ENCODE results near the gene LRRC71. TPM values are rescaled to one million over a fixed set of nuclear protein-coding genes. Genes with fewer than 3 reads are reported as not detected.
"Not testable (repeated sequence)": the region's sequence is repeated elsewhere in the genome, so short reads cannot be mapped to it uniquely, and the experiment has no call there.

Gene LRRC71
- total RNA-seq, 1 donor from 2014 or later = not detected

- DNase-seq (ENCODE audit: low read depth, low spot score) = no peak
- Mint-ChIP-seq H3K27me3 (ENCODE audit: low read depth) (peaks cover 99% of the 10 kb centered on the region), H3K4me3 (peak overlapping the region; percentile 25), H3K9me3 (no peaks in the 10 kb centered on the region), H3K27ac (ENCODE audit: unreplicated experiment) (no peak overlapping the region), H3K36me3 (ENCODE audit: low read depth) (peaks cover 2% of the 10 kb centered on the region), H3K4me1 (peaks cover 17% of the 10 kb centered on the region)
- no peak for TF ChIP-seq CTCF (conservative IDR thresholded peaks at IDR 0.05)
Measured at GRCh38 chr1:156923670-156924477, 3.4 kb downstream of the LRRC71 start.

GRCh38 chr1:156924478-156925153 lies 4.2 kb downstream of the LRRC71 start:
- Mint-ChIP-seq H3K36me3 (ENCODE audit: low read depth) (peaks cover 2% of the 10 kb centered on the region), H3K4me3 (no peak overlapping the region), H3K9me3 (no peaks in the 10 kb centered on the region), H3K27me3 (ENCODE audit: low read depth) (peaks cover 100% of the 10 kb centered on the region), H3K27ac (ENCODE audit: unreplicated experiment) (no peak overlapping the region), H3K4me1 (peaks cover 17% of the 10 kb centered on the region)
- TF ChIP-seq CTCF (conservative IDR thresholded peaks at IDR 0.05) = no peak
- DNase-seq (ENCODE audit: low read depth, low spot score) = no peak

- H3K27ac Mint-ChIP-seq (ENCODE audit: unreplicated experiment) = no peak overlapping the region
- no peaks in the 10 kb centered on the region for H3K9me3 Mint-ChIP-seq
- peaks cover 2% of the 10 kb centered on the region for H3K36me3 Mint-ChIP-seq (ENCODE audit: low read depth)
- H3K27me3 Mint-ChIP-seq (ENCODE audit: low read depth) = peaks cover 100% of the 10 kb centered on the region
- peaks cover 17% of the 10 kb centered on the region for H3K4me1 Mint-ChIP-seq
- no peak for TF ChIP-seq CTCF (conservative IDR thresholded peaks at IDR 0.05)
- peak overlapping the region; percentile 47 for H3K4me3 Mint-ChIP-seq
- DNase-seq (ENCODE audit: low read depth, low spot score) = no peak
Measured at GRCh38 chr1:156925154-156926010, 5.0 kb downstream of the LRRC71 start.

- no peaks in the 10 kb centered on the region for H3K9me3 Mint-ChIP-seq
- peaks cover 2% of the 10 kb centered on the region for H3K36me3 Mint-ChIP-seq (ENCODE audit: low read depth)
- no peak for TF ChIP-seq CTCF (conservative IDR thresholded peaks at IDR 0.05)
- no peak for DNase-seq (ENCODE audit: low read depth, low spot score)
- H3K4me3 Mint-ChIP-seq = peak overlapping the region; percentile 26
- peaks cover 99% of the 10 kb centered on the region for H3K27me3 Mint-ChIP-seq (ENCODE audit: low read depth)
- H3K4me1 Mint-ChIP-seq = peaks cover 18% of the 10 kb centered on the region
- no peak overlapping the region for H3K27ac Mint-ChIP-seq (ENCODE audit: unreplicated experiment)
Measured at GRCh38 chr1:156926175-156926574, 5.7 kb downstream of the LRRC71 start.

GRCh38 chr1:156926695-156927094 lies 6.3 kb downstream of the LRRC71 start:
- H3K4me1 Mint-ChIP-seq = peaks cover 23% of the 10 kb centered on the region
- DNase-seq (ENCODE audit: low read depth, low spot score); H3K36me3 Mint-ChIP-seq (ENCODE audit: low read depth); H3K27ac Mint-ChIP-seq (ENCODE audit: unreplicated experiment); H3K4me3 Mint-ChIP-seq; H3K9me3 Mint-ChIP-seq: not testable (repeated sequence)
- peaks cover 99% of the 10 kb centered on the region for H3K27me3 Mint-ChIP-seq (ENCODE audit: low read depth)

Measured in neural crest cell (in vitro differentiated cells).